K562 (cell line): ENCODE results near the gene GREB1. TPM values are rescaled to one million over a fixed set of nuclear protein-coding genes. Genes with fewer than 3 reads are reported as not detected.

Experiments
- CBFA2T3 ChIP-seq: fragments of 450-650 bp; IDR thresholded peaks from 2 replicates; pipeline ENCODE4 v1.6.1; 2017
- ELF1 ChIP-seq: fragments of 200-800 bp; sonication (Bioruptor generic); IDR thresholded peaks from 2 replicates; pipeline ENCODE4 v1.6.1; 2016; ENCODE audit warnings: missing genetic modification characterization, missing compliant biosample characterization
- ETV1 ChIP-seq: fragments of 450-650 bp; conservative IDR thresholded peaks from 2 replicates; pipeline ENCODE4 v1.6.1; 2016; ENCODE audit warnings: missing genetic modification characterization, control low read depth, low read depth, missing compliant biosample characterization
- FOXK2 ChIP-seq, 2 experiments: fragments of 450-650 bp; IDR thresholded peaks in 1 of 2; conservative IDR thresholded peaks in 1 of 2; 2 replicates each; pipeline ENCODE4 v1.6.1; 2016; ENCODE audit warnings: low read depth in 2 of 2, mild to moderate bottlenecking in 1 of 2
- HMG20A ChIP-seq: fragments of 450-650 bp; formaldehyde crosslinking; conservative IDR thresholded peaks from 2 replicates; pipeline ENCODE4 v1.4.0; 2020; ENCODE audit warnings: mild to moderate bottlenecking, mixed read lengths
- KDM5B ChIP-seq: fragments of 200-600 bp; sonication (generic); IDR thresholded peaks from 2 replicates; pipeline ENCODE4 v1.6.1; 2012; ENCODE audit warnings: low read depth, mild to moderate bottlenecking, moderate library complexity, low read length, control low read depth, inconsistent platforms; ENCODE audit not compliant: insufficient replicate concordance
- STAT5B ChIP-seq: fragments of 250-450 bp; sonication (Bioruptor Pico); IDR thresholded peaks from 2 replicates; pipeline ENCODE4 v1.8.0; 2021; ENCODE audit warnings: mild to moderate bottlenecking, inconsistent platforms
- ZNF263 ChIP-seq: sonication (generic); formaldehyde crosslinking; IDR thresholded peaks from 2 replicates; pipeline ENCODE4 v1.8.0; 2022; ENCODE audit warnings: mild to moderate bottlenecking, missing genetic modification reagents, borderline replicate concordance
- polyA plus RNA-seq, 8 experiments: library from polyadenylated mRNA; depleted of rRNA in 4 of 8; stranded (reverse) in 5 of 8; unstranded in 3 of 8; fragments of >200 nt; fragmentation: Nextera tagmentation in 2 of 8; fragmentation: Illumina TruSeq in 1 of 8; extraction: Ambion mirVana in 2 of 8; extraction: Trizol in 1 of 8; gene quantifications; 2 replicates each; pipeline versions ENCODE4 v1.2.1 to v1.2.3, GENCODE V29; 2011 to 2014; ENCODE audit warnings: inconsistent platforms in 1 of 8, missing spikeins in 1 of 8
- total RNA-seq, 7 experiments: library from RNA; depleted of rRNA in 6 of 7; stranded (reverse); fragments of >200 nt in 6 of 7; fragmentation: Illumina TruSeq in 2 of 7; extraction: Trizol in 2 of 7; gene quantifications; 2 replicates each; pipeline versions ENCODE4 v1.2.1 to v1.2.3, GENCODE V29; 2011 to 2021; ENCODE audit warnings: low replicate concordance in 1 of 7
- TF ChIP-seq, protein P1 (sequence below): fragments of 450-650 bp; IDR thresholded peaks from 2 replicates; pipeline ENCODE4 v1.6.1; 2017; ENCODE audit warnings: antibody characterized with exemption, mild to moderate bottlenecking
- TF ChIP-seq, protein P2 (sequence below): sonication (generic); formaldehyde crosslinking; IDR thresholded peaks from 2 replicates; pipeline ENCODE4 v1.8.1; 2023; ENCODE audit warnings: mild to moderate bottlenecking, missing genetic modification reagents
- TF ChIP-seq, protein P3 (sequence below): fragments of 250-450 bp; sonication (Bioruptor Pico); IDR thresholded peaks from 2 replicates; pipeline ENCODE4 v1.4.0; 2020; ENCODE audit warnings: mild to moderate bottlenecking, moderate library complexity, borderline replicate concordance

Gene GREB1
- total and polyA plus RNA-seq, 9 of the 15 experiments (the other 6 are each of a cell fraction or from before 2014, with no cell fraction given), result 0.04 to 0.86 (median 0.10) TPM; not detected in 1

DNA sequence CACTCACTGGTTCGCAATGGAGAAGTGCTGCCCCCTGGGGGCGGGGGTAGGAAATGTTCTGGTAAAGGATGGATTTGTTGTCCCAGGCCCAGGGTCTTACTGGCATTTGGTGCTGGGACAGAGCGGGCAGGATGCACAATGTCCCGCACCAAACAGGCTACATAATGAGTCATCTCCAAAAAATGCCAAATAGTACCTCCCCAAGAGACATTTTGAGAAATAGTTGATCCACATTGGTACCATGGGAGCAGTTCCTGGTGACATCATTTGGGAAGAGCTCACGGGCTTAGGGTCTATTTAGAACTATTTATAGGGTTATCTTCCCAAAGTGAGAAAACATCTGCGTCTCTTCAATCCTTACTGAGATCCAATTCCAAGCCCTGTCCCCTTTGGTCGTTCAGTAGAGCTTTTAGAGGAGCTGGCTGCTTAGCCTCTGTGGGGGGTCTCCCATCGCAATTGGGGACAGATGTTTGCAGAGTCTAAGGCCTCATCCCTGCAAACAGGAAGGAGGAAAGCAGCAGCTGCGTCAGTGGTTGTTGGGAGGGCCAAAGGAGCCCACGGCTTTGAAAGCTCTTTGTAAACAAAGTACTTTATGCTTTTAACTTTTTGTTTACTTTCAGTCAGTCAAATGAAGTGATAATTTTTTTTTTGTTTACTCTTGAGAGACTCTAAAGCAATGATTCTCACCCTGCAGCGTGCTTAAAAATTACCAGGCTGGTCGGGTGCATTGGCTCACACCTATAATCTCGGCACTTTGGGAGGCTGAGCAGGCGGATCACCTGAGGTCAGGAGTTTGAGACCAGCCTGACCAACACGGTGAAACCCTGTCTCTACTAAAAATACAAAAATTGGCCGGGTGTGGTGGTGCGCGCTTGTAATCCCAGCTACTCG is 49.3 kb downstream of the GREB1 start (continued):
- TF ChIP-seq, protein P1, sequence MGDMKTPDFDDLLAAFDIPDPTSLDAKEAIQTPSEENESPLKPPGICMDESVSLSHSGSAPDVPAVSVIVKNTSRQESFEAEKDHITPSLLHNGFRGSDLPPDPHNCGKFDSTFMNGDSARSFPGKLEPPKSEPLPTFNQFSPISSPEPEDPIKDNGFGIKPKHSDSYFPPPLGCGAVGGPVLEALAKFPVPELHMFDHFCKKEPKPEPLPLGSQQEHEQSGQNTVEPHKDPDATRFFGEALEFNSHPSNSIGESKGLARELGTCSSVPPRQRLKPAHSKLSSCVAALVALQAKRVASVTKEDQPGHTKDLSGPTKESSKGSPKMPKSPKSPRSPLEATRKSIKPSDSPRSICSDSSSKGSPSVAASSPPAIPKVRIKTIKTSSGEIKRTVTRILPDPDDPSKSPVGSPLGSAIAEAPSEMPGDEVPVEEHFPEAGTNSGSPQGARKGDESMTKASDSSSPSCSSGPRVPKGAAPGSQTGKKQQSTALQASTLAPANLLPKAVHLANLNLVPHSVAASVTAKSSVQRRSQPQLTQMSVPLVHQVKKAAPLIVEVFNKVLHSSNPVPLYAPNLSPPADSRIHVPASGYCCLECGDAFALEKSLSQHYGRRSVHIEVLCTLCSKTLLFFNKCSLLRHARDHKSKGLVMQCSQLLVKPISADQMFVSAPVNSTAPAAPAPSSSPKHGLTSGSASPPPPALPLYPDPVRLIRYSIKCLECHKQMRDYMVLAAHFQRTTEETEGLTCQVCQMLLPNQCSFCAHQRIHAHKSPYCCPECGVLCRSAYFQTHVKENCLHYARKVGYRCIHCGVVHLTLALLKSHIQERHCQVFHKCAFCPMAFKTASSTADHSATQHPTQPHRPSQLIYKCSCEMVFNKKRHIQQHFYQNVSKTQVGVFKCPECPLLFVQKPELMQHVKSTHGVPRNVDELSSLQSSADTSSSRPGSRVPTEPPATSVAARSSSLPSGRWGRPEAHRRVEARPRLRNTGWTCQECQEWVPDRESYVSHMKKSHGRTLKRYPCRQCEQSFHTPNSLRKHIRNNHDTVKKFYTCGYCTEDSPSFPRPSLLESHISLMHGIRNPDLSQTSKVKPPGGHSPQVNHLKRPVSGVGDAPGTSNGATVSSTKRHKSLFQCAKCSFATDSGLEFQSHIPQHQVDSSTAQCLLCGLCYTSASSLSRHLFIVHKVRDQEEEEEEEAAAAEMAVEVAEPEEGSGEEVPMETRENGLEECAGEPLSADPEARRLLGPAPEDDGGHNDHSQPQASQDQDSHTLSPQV, result no peak
- no peak for TF ChIP-seq STAT5B (CRISPR knock-in tag)
- TF ChIP-seq, protein P2, sequence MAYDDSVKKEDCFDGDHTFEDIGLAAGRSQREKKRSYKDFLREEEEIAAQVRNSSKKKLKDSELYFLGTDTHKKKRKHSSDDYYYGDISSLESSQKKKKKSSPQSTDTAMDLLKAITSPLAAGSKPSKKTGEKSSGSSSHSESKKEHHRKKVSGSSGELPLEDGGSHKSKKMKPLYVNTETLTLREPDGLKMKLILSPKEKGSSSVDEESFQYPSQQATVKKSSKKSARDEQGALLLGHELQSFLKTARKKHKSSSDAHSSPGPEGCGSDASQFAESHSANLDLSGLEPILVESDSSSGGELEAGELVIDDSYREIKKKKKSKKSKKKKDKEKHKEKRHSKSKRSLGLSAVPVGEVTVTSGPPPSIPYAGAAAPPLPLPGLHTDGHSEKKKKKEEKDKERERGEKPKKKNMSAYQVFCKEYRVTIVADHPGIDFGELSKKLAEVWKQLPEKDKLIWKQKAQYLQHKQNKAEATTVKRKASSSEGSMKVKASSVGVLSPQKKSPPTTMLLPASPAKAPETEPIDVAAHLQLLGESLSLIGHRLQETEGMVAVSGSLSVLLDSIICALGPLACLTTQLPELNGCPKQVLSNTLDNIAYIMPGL (CRISPR knock-in tag), result no peak
- no peak for TF ChIP-seq ELF1 (tag)
- TF ChIP-seq KDM5B, result no peak
- TF ChIP-seq ETV1 (tag), result no peak
- TF ChIP-seq, protein P3, sequence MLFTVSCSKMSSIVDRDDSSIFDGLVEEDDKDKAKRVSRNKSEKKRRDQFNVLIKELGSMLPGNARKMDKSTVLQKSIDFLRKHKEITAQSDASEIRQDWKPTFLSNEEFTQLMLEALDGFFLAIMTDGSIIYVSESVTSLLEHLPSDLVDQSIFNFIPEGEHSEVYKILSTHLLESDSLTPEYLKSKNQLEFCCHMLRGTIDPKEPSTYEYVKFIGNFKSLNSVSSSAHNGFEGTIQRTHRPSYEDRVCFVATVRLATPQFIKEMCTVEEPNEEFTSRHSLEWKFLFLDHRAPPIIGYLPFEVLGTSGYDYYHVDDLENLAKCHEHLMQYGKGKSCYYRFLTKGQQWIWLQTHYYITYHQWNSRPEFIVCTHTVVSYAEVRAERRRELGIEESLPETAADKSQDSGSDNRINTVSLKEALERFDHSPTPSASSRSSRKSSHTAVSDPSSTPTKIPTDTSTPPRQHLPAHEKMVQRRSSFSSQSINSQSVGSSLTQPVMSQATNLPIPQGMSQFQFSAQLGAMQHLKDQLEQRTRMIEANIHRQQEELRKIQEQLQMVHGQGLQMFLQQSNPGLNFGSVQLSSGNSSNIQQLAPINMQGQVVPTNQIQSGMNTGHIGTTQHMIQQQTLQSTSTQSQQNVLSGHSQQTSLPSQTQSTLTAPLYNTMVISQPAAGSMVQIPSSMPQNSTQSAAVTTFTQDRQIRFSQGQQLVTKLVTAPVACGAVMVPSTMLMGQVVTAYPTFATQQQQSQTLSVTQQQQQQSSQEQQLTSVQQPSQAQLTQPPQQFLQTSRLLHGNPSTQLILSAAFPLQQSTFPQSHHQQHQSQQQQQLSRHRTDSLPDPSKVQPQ (CRISPR knock-in tag), result no peak
- TF ChIP-seq ZNF263 (CRISPR knock-in tag), result no peak
- TF ChIP-seq FOXK2 (conservative IDR thresholded peaks at IDR 0.05 in 1 of 2, IDR thresholded peaks at IDR 0.05 in 1 of 2; ENCODE audit: low read depth in 2 of 2), result no peak
- no peak for TF ChIP-seq HMG20A (CRISPR knock-in tag)
- TF ChIP-seq CBFA2T3, result no peak
